Mesenchymal stem cell (in vitro differentiated cells and primary cell): ENCODE data around the gene THG1L.
A peak's percentile ranks its signal among the peaks of the same experiment; 100 is the strongest.
"Not testable (repeated sequence)": the region's sequence is repeated elsewhere in the genome, so short reads cannot be mapped to it uniquely, and the experiment has no call there.

Source experiments
- DNase-seq: peaks from one replicate; pipeline ENCODE4 v3.0.0-alpha.2; 2013
- H2AFZ ChIP-seq: one replicate; pipeline ENCODE4 v1.6.1; 2013; ENCODE audit warnings: low read depth, mild to moderate bottlenecking, control low read depth, inconsistent platforms, low read length, moderate library complexity
- H2AK5ac ChIP-seq: 2 replicates; pipeline ENCODE4 v1.6.1; 2013; ENCODE audit warnings: low read length, moderate library complexity, mild to moderate bottlenecking, inconsistent platforms; ENCODE audit not compliant: severe bottlenecking
- H2BK120ac ChIP-seq: one replicate; pipeline ENCODE4 v1.6.1; 2013; ENCODE audit warnings: low read depth, mild to moderate bottlenecking, inconsistent platforms, low read length, moderate library complexity
- H2BK12ac ChIP-seq, 2 experiments: one replicate each; pipeline ENCODE4 v1.6.1; 2013; ENCODE audit warnings: inconsistent platforms in 2 of 2, low read length in 2 of 2, mild to moderate bottlenecking in 2 of 2, moderate library complexity in 2 of 2, control low read depth in 1 of 2
- H2BK15ac ChIP-seq: one replicate; pipeline ENCODE4 v1.6.1; 2013; ENCODE audit warnings: mild to moderate bottlenecking, low read depth, inconsistent platforms; ENCODE audit not compliant: poor library complexity, severe bottlenecking
- H2BK5ac ChIP-seq: 2 replicates; pipeline ENCODE4 v1.6.1; 2013; ENCODE audit warnings: low read depth, mild to moderate bottlenecking, low read length, control low read depth, inconsistent platforms; ENCODE audit not compliant: poor library complexity, severe bottlenecking
- H3K14ac ChIP-seq, 2 experiments: one replicate each; pipeline ENCODE4 v1.6.1; 2013; ENCODE audit warnings: inconsistent platforms in 2 of 2, low read length in 2 of 2, control low read depth in 1 of 2, mild to moderate bottlenecking in 1 of 2, moderate library complexity in 1 of 2
- H3K18ac ChIP-seq, 2 experiments: one replicate each; pipeline ENCODE4 v1.6.1; 2013; ENCODE audit warnings: inconsistent platforms in 2 of 2, low read length in 2 of 2, control low read depth in 1 of 2, low read depth in 1 of 2, mild to moderate bottlenecking in 1 of 2
- H3K23ac ChIP-seq, 2 experiments: one replicate each; pipeline ENCODE4 v1.6.1; 2013; ENCODE audit warnings: inconsistent platforms in 2 of 2, low read length in 2 of 2, mild to moderate bottlenecking in 2 of 2, moderate library complexity in 2 of 2, control low read depth in 1 of 2
- H3K27ac ChIP-seq: 2 replicates; pipeline ENCODE4 v1.5.1; 2013; ENCODE audit warnings: mild to moderate bottlenecking, moderate library complexity, low read length, control low read depth, inconsistent platforms; ENCODE audit not compliant: poor library complexity, severe bottlenecking
- H3K27me3 ChIP-seq, 2 experiments: 2 replicates each; pipeline versions ENCODE4 v1.6.1 to v1.7.0; 2013; ENCODE audit warnings: low read length in 2 of 2, mild to moderate bottlenecking in 2 of 2, moderate library complexity in 2 of 2, control low read depth in 1 of 2, inconsistent platforms in 1 of 2; ENCODE audit not compliant: control insufficient read depth in 1 of 2, insufficient read depth in 1 of 2
- H3K36me3 ChIP-seq, 2 experiments: 2 replicates each; pipeline versions ENCODE4 v1.6.1 to v1.7.0; 2013; ENCODE audit warnings: low read length in 2 of 2, control low read depth in 1 of 2, inconsistent platforms in 1 of 2, low read depth in 1 of 2, mild to moderate bottlenecking in 1 of 2; ENCODE audit not compliant: insufficient read depth in 2 of 2, control insufficient read depth in 1 of 2
- H3K4ac ChIP-seq, 2 experiments: one replicate each; pipeline ENCODE4 v1.6.1; 2013; ENCODE audit warnings: inconsistent platforms in 2 of 2, low read length in 2 of 2, mild to moderate bottlenecking in 2 of 2, moderate library complexity in 2 of 2, control low read depth in 1 of 2, low read depth in 1 of 2
- H3K4me1 ChIP-seq: 2 replicates; pipeline ENCODE4 v1.6.1; 2013; ENCODE audit warnings: low read depth, low read length, control low read depth; ENCODE audit not compliant: control insufficient read depth, insufficient read depth
- H3K4me2 ChIP-seq: 2 replicates; pipeline ENCODE4 v1.6.1; 2013; ENCODE audit warnings: low read length, mild to moderate bottlenecking, inconsistent platforms; ENCODE audit not compliant: poor library complexity, severe bottlenecking
- H3K4me3 ChIP-seq, 2 experiments: 2 replicates each; pipeline versions ENCODE4 v1.5.1 to v1.7.0; 2013; ENCODE audit warnings: low read length in 2 of 2, mild to moderate bottlenecking in 2 of 2, control low read depth in 1 of 2, low read depth in 1 of 2; ENCODE audit not compliant: insufficient read depth in 1 of 2
- H3K79me1 ChIP-seq: replicated peaks from 2 replicates; pipeline ENCODE4 v1.6.1; 2013; ENCODE audit warnings: mild to moderate bottlenecking, control low read depth, low read length, inconsistent platforms; ENCODE audit not compliant: poor library complexity, severe bottlenecking
- H3K9ac ChIP-seq: 2 replicates; pipeline ENCODE4 v1.7.0; 2013; ENCODE audit warnings: mild to moderate bottlenecking, low read length, moderate library complexity
- H3K9me3 ChIP-seq: 2 replicates; pipeline ENCODE4 v1.7.0; 2013; ENCODE audit warnings: mild to moderate bottlenecking, low read length; ENCODE audit not compliant: control insufficient read depth
- H4K8ac ChIP-seq: one replicate; pipeline ENCODE4 v1.6.1; 2013; ENCODE audit warnings: inconsistent platforms, mild to moderate bottlenecking, low read length, moderate library complexity
- H4K91ac ChIP-seq: one replicate; pipeline ENCODE4 v1.6.1; 2013; ENCODE audit warnings: mild to moderate bottlenecking, low read length, inconsistent platforms
- WGBS: methylation state at CpG from one replicate; pipeline ENCODE4 v1.1.7; 2013; ENCODE audit warnings: mixed read lengths; 5-methylcytosine and 5-hydroxymethylcytosine counted together

THG1L gene

DNA sequence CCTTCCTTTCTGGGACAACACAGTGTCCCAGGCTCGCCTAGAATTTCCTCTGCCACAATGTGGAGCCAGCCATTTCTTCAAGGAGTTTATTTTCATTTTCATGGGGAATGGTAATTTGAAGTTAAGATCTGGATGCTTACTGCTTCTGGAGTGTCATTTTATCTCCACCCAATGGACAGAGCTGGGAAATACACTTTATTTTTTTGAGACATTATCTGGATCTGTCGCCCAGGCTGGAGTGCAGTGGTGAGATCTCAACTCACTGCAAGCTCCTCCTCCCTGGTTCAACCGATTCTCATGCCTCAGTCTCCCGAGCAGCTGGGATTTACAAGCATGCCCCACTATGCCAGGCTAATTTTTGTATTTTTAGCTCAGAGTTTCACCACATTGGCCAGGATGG is 12.7 kb upstream of the THG1L start:
- Histone ChIP-seq H3K9me3 (no peaks in the 10 kb centered on the region), H3K18ac (no peak overlapping the region), H3K4me1 (no peaks in the 10 kb centered on the region), H3K27me3 (no peaks in the 10 kb centered on the region), H3K9ac (peak overlapping the region; percentile 69), H3K14ac (no peak overlapping the region), H2AK5ac (no peak overlapping the region), H2BK120ac (no peak overlapping the region), H2BK15ac (no peak overlapping the region), H3K4me3 (no peak overlapping the region), H3K36me3 (no peaks in the 10 kb centered on the region), H2AFZ (no peak overlapping the region), H3K4ac (no peak overlapping the region), H3K79me1 (peaks cover 3% of the 10 kb centered on the region), H3K27ac (no peak overlapping the region), H2BK12ac (no peak overlapping the region), H4K8ac (no peak overlapping the region), H2BK5ac (no peak overlapping the region), H3K4me2 (no peak overlapping the region), H4K91ac (no peak overlapping the region), H3K23ac (no peak overlapping the region)
- WGBS, result 8% methylated on average over 4 of the region's 4 CpGs
- peak; percentile 75 for DNase-seq

DNA sequence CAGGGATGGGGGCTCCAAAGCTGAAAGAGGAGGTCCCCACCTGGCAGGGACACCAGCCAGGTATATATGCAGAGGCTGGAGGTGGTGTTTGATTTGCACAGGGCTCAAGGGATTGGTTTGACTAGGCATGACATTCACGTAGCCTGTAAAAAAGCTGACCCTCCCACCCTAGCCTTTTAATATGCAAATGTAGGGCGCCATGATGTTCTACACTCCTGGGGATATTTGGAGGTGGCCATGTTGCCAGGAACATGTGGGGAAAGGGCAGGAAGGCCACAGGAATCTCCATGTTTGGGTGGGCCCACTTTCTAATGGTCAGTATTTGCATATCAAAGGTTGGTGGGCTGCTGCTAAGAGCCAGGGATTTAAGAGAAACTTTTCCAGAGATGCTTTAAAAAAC is 12.0 kb upstream of the THG1L start:
- WGBS, result 92% methylated on average over 1 of the region's 2 CpGs
- H4K8ac ChIP-seq, result no peak overlapping the region
- no peak overlapping the region for H3K4me3 ChIP-seq
- no peaks in the 10 kb centered on the region for H3K4me1 ChIP-seq
- no peak overlapping the region for H2BK5ac ChIP-seq
- H3K27ac ChIP-seq, result no peak overlapping the region
- no peak overlapping the region for H4K91ac ChIP-seq
- H3K18ac ChIP-seq, result no peak overlapping the region
- H3K9ac ChIP-seq, result no peak overlapping the region
- no peak overlapping the region for H2BK120ac ChIP-seq
- H2BK15ac ChIP-seq, result no peak overlapping the region
- H3K79me1 ChIP-seq, result peaks cover 3% of the 10 kb centered on the region
- no peaks in the 10 kb centered on the region for H3K27me3 ChIP-seq
- no peaks in the 10 kb centered on the region for H3K9me3 ChIP-seq
- no peak for DNase-seq
- H3K14ac ChIP-seq, result no peak overlapping the region
- H3K36me3 ChIP-seq, result no peaks in the 10 kb centered on the region
- H3K4ac ChIP-seq, result no peak overlapping the region
- no peak overlapping the region for H2AFZ ChIP-seq
- H3K23ac ChIP-seq, result no peak overlapping the region
- no peak overlapping the region for H3K4me2 ChIP-seq
- no peak overlapping the region for H2BK12ac ChIP-seq
- no peak overlapping the region for H2AK5ac ChIP-seq

DNA sequence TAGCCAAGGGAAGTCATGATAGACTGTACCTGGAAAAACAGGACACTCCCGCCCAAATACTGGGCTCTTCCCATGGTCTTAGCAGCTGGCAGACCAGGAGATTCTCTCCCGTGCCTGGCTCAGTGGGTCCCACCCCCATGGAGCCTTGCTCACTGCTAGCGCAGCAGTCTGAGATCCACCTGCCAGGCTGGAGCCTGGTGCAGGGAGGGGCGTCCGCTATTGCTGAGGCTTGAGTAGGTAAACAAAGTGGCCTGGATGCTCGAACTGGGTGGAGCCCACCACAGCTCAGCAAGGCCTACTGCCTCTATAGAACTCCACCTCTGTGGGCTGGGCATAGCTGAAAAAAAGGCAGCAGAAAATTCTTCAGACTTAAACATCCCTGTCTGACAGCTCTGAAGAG is 10.1 kb upstream of the THG1L start:
- Histone ChIP-seq H2BK12ac (no peak overlapping the region), H3K4me3 (no peak overlapping the region), H3K27me3 (no peaks in the 10 kb centered on the region), H2AFZ (no peak overlapping the region), H2BK5ac (no peak overlapping the region), H4K91ac (no peak overlapping the region), H3K14ac (no peak overlapping the region), H3K9ac (no peak overlapping the region), H3K4me2 (no peak overlapping the region), H2BK15ac (no peak overlapping the region), H3K4ac (no peak overlapping the region), H3K18ac (no peak overlapping the region), H3K27ac (no peak overlapping the region), H3K4me1 (no peaks in the 10 kb centered on the region), H3K23ac (no peak overlapping the region), H2AK5ac (no peak overlapping the region), H3K79me1 (peaks cover 3% of the 10 kb centered on the region), H4K8ac (no peak overlapping the region), H3K9me3 (no peaks in the 10 kb centered on the region), H2BK120ac (no peak overlapping the region), H3K36me3 (no peaks in the 10 kb centered on the region)
- DNase-seq, result no peak
- 88% methylated on average over 6 of the region's 6 CpGs for WGBS

GRCh38 chr5:157722895-157723294 is 8.3 kb upstream of the THG1L start:
- H4K8ac ChIP-seq, H3K4me2 ChIP-seq, H3K4me1 ChIP-seq, DNase-seq, H3K4me3 ChIP-seq, H3K27me3 ChIP-seq, H3K36me3 ChIP-seq, H3K4ac ChIP-seq, H3K9me3 ChIP-seq, H2BK15ac ChIP-seq, H3K79me1 ChIP-seq, H3K27ac ChIP-seq, H2AFZ ChIP-seq, H2BK5ac ChIP-seq, H4K91ac ChIP-seq, H3K14ac ChIP-seq, H3K9ac ChIP-seq, H3K18ac ChIP-seq, H3K23ac ChIP-seq, H2BK12ac ChIP-seq, H2BK120ac ChIP-seq, H2AK5ac ChIP-seq: not testable (repeated sequence)
- no CpG with 5 or more reads among the region's 2 CpGs for WGBS
